ENCODE measurements around the gene RPP14.

The RPP14 gene

DNA sequence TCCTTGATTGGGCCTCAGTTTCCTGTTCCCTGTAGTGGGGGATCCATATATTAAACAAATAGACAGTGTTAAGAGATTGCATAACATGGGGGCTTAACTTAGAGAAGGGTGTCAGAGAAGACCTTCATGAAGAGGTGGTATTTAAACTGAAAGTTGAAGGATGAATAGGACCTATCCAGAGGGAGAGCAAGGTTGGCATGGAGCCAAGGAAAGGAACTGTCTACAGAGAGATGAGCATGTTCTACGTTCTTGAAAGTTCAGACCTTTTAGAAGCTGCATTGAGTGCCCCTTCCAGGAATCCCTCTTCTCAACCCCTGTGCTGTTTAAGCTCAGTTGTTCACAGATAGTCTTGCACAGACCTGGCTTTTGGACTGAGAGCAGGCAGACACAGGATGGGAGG is 2.7 kb downstream of the RPP14 start:
- DNase-seq (ENCODE audit: insufficient read length, low spot score) (no peak), FAIRE-seq (no peak)
- TF ChIP-seq, protein P1, sequence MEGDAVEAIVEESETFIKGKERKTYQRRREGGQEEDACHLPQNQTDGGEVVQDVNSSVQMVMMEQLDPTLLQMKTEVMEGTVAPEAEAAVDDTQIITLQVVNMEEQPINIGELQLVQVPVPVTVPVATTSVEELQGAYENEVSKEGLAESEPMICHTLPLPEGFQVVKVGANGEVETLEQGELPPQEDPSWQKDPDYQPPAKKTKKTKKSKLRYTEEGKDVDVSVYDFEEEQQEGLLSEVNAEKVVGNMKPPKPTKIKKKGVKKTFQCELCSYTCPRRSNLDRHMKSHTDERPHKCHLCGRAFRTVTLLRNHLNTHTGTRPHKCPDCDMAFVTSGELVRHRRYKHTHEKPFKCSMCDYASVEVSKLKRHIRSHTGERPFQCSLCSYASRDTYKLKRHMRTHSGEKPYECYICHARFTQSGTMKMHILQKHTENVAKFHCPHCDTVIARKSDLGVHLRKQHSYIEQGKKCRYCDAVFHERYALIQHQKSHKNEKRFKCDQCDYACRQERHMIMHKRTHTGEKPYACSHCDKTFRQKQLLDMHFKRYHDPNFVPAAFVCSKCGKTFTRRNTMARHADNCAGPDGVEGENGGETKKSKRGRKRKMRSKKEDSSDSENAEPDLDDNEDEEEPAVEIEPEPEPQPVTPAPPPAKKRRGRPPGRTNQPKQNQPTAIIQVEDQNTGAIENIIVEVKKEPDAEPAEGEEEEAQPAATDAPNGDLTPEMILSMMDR (IDR thresholded peaks at IDR 0.05; ENCODE audit: insufficient read depth, missing control alignments) = no peak

DNA sequence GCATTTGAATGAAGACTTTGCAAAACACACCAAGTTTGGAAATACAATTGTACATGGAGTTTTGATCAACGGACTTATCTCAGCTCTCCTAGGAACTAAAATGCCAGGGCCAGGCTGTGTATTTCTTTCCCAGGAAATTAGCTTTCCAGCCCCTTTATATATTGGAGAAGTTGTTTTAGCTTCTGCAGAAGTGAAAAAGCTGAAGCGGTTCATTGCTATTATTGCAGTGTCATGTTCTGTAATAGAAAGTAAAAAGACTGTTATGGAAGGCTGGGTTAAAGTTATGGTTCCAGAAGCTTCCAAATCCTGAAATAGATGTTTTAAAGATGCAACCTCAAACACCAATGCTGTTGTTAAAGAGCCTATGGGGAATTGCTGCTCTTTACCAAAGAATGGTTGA is 11.8 kb downstream of the RPP14 start:
- FAIRE-seq (no peak), DNase-seq (ENCODE audit: insufficient read length, low spot score) (no peak)
- TF ChIP-seq, protein P1 (IDR thresholded peaks at IDR 0.05; ENCODE audit: insufficient read depth, missing control alignments) = no peak

DNA sequence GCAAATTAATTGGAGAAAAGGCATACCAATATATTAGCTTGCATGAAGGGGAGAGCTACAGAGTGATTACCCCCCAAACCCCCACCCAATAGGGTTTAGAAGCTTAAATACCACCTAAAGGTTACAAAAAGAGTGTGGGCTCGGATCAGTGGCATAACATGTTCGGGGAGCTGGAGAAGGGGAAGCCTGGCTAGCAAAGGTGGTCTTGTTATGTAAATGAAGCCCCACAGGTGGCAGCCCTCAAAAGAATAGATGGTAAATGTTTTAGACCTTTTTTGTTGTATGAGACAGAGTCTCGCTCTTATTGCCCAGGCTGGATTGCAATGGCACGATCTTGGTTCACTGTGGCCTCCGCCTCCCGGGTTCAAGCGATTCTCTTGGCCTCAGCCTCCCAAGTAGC is 15.7 kb downstream of the RPP14 start:
- TF ChIP-seq, protein P1 (IDR thresholded peaks at IDR 0.05; ENCODE audit: insufficient read depth, missing control alignments) = no peak
- DNase-seq (ENCODE audit: insufficient read length, low spot score) (no peak), FAIRE-seq (no peak)

DNA sequence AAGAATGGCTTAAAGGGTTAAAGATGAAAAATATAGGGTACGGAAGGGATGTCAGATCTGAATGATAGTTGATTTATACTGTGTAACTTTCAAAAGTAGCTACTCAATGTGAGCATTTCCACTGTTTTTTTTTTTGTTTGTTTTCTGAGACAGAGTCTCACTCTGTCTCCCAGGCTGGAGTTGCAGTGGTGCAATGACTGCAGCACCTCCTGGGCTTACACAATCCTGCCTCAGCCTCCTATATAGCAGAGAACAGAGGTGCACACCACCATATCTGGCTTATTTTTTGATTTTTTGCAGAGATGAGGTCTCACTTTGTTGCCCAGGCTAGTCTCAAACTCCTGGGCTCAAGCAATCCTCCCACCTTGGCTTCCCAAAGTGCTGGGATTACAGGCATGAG is 16.7 kb downstream of the RPP14 start:
- TF ChIP-seq, protein P1 (IDR thresholded peaks at IDR 0.05; ENCODE audit: insufficient read depth, missing control alignments) = no peak
- DNase-seq (ENCODE audit: insufficient read length, low spot score) (no peak), FAIRE-seq (no peak)

DNA sequence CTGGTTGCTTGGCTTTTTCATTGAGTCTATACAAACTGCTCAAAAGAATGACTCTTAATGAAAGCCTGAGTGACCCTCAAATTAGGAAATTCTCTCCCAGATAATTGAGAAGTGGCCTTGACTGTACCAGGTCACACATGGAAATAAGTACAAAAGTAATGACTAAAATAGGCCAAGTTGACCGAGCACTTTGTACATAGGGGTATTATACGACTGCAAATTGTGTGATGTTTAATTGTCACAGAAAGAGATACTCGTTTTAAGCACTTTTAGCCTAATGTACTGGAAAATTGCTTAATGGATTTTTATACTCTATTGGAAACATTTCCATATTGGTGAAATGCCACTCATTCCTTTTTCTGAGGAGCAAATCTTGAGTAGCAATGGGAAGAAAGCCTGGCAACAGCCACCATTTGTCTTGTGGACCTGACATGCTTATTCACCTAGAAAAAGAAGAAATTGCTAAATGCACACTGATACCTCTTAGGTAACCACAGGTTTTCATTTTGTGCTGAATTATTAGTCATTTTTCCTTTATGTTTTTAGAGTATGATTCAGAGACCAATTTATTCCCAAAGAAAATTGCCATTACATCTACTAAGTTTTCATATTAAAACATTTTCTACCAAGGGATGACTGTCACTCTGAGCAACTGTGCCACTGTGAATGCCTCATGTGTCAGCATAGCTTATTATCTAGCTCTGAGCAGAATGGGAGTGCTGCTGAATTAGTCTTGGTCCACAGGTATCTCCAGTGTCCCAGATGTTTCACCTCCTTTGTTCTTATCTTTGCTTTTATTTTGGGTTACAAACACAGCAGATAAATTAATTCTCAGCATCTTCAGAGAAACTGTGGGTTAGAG is 17.7 kb downstream of the RPP14 start:
- DNase-seq (ENCODE audit: insufficient read length, low spot score) = no peak
- TF ChIP-seq, protein P1 (IDR thresholded peaks at IDR 0.05; ENCODE audit: insufficient read depth, missing control alignments) = no peak
- no peak for FAIRE-seq

DNA sequence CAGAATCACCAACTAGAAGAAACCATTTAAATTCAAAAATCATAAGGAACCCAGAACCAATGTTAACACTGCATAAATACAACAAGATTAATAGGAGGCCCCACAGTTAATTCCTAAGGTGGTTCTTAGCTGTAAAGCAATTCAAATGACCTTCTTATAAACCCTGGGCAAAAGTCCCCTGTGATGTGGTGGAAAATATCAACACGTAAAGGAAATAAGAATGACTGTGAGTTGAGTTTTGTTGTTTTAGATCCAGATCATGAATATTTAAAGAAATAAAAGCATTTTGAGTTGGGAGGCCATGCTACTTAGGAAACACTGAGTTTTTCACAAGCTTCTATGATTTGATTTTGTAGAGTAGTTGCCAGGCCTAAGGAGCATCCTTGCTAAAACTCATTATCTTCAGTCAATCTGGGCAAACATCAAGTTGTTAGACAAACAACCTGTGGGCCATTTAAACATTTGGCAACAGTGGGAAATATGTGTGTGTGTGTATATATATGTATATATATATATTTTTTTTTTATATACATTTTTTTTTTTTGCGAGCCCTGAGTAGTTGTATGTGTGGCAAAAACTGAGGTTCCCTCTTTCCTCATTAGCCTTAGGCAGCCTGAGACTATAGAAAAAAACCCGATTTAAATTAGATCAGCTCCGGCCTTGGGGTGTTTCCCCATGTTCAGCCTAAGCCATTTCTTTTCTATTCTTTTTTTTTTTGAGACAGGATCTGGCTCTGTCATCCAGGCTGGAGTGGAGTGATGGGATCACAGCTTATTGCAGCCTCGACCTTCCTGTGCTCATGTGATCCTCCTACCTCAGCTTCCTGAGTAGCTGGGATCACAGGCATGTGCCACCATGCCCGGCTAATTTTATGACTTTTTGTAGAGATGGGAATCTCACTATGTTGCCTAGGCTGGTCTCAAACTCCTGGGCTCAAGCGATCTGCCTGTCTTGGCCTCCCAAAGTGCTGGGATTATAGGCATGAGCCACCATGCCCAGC is 18.6 kb downstream of the RPP14 start:
- TF ChIP-seq, protein P1 (IDR thresholded peaks at IDR 0.05; ENCODE audit: insufficient read depth, missing control alignments) = no peak
- FAIRE-seq (no peak), DNase-seq (ENCODE audit: insufficient read length, low spot score) (no peak)
